Activated T-helper 9 cell treated with anti-CD3 and anti-CD28 coated beads, Interleukin-2, amount 50 U/mL, for 16 hours (primary cell): ENCODE measurements around the gene CLCN7.

Experiments
- DNase-seq: peaks from one replicate; pipeline ENCODE4 v3.0.0-alpha.2; 2020; ENCODE audit warnings: low read depth

Gene CLCN7, protein sequence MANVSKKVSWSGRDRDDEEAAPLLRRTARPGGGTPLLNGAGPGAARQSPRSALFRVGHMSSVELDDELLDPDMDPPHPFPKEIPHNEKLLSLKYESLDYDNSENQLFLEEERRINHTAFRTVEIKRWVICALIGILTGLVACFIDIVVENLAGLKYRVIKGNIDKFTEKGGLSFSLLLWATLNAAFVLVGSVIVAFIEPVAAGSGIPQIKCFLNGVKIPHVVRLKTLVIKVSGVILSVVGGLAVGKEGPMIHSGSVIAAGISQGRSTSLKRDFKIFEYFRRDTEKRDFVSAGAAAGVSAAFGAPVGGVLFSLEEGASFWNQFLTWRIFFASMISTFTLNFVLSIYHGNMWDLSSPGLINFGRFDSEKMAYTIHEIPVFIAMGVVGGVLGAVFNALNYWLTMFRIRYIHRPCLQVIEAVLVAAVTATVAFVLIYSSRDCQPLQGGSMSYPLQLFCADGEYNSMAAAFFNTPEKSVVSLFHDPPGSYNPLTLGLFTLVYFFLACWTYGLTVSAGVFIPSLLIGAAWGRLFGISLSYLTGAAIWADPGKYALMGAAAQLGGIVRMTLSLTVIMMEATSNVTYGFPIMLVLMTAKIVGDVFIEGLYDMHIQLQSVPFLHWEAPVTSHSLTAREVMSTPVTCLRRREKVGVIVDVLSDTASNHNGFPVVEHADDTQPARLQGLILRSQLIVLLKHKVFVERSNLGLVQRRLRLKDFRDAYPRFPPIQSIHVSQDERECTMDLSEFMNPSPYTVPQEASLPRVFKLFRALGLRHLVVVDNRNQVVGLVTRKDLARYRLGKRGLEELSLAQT

DNA sequence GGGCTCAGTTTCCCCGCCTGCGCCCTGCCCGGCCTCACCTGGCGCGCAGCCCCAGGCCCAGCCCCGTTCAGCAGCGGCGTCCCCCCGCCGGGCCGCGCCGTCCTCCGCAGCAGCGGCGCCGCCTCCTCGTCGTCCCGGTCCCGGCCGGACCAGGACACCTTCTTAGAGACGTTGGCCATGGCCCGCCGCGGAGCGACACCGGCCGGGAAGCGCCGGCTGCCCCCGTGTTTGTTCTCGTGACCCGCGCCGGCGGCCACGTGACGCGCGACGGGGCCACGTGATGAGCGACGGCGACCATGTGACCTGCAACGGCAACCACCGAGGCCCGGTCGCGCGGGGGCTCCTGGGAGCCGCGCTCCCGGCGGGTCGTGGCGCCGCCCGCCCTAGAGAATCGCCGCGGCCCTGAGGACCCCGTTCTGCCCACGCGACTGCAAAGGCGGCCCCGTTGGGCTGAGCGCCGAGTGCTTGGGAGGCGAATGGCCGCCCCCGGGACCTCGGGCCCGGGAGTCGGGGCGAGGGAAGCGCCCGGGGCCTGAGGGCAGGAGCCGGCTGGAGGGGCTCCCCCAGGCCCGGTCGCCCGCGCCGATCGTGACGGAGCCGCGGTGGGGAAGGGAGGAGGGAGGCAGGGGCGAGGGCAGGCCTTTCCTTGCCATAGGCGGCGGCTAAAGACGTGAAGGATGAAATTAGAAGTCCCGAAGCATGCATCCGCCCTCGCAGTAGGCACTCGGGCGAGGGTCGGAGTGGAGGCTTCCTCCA, at the start of gene CLCN7:
Gene CLCN7, minus strand, starts transcription at position 233 of the 756 bp plus-strand sequence. Its CDS starts 54 bp downstream, at position 179.
- peak; percentile 87 for DNase-seq

DNA sequence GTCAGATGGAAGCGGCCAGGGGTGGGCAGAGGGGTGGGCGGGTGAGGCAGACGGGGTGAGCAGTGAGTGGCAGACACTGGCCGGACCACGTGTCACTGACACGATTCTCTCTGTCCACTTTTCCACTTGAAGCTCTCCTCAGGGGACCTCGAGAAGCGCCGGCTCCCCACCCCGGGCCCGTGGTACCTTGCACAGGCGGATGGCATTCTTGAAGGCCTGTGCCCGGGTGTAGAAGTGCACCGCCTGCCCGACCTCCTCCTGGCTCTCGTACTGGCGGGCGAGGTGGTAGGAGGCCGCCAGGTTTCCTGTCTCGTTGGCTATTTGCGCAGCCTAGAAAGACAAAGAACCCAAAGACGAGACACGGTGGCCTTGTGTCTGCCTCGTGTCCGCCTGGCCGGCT, 49.5 kb upstream of the CLCN7 start:
- no peak for DNase-seq

DNA sequence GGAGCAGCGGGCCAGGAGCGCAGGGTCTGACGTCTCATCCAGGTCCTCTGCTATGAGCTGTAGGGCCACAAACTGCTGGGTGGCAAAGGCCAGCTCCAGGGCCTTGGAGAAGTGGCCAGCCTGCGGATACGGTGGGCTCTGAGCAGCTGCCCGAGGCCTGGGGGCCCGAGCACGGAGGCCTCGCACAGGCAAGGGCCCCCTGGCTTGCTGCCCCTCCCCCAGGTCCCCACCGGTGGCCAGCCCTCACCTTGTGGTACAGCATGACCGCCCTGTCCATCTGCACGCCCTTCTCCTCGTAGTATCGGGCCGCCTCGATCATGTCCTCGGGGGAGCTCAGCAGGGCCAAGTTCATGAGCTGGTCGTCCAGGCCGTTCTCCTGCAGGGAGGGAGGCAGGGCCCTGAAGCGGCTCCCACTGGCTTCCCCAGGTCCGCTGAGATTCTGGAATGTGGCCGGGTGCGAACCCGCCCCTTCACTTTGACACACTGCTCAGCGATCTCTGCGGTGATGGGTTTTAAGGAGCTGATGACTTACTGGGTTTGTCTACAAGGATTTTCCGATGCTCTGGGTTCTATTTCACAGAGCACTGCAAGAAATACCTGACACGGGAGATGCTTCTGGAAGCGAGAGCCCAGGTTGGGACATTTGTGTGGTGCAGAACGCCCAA, 48.9 kb upstream of the CLCN7 start:
- no peak for DNase-seq

DNA sequence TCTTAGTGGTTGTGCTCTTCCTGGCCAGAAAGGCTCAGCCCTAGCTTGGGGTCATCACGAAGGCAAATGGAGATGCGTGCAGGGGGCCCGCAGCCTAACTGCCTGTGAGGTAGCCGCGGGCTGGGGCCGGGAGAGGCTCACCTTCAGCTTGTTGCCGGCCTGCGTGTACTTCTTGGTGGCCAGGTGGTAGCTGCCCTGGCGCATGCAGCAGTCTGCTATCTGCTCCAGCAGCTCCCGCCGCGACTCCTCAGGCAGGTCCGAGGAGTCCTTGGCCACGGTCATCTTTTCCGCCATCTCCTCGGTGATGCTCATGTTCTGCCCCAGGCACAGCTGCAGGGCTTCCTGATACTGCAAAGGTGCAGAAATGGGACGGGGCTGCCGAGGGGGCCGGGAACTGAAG, 45.6 kb upstream of the CLCN7 start:
- DNase-seq = no peak

DNA sequence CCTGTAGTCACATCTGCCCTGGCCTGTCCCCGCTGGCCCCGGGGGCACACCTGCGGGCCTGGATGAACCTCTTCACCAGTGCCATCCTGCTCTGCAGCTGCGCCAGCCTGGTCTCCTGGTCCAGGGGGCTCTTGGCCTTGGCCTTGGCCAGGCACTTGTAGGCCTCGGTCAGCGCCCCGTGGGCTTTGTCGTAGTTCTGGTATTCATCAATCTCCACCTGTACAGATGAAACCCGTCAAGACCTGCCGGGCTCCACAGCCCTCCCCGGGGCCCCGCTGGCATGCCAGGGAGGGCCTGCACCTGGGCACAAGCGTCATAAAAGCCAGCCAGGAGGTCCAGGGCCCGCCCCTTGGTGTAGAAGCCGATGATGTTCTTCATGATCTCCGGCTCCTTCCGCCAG, 45.0 kb upstream of the CLCN7 start:
- no peak for DNase-seq

DNA sequence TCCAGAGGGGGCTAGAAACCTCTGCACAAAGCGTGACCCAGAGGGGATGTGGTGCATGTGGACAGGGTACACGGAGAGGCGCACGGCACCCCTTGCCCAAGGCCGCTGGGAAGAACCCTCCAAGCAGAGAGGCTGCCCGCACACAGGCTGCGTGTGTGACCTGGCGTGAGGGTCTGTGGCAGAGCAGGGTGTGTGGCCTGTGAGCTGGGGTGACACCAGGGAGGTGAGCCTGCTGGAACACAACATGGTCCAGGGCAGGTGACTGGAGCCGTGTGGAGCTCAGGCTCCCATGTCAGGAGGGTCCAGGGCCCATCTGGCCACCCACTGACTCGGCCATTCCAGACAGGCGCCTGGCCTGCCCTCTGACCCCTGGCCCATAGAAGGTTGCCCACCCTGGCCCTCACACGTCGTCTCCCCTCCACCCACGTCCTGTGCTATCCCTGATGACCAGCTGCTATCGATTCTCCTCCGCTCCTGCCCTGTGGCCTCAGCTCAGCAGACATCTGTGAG, 43.9 kb upstream of the CLCN7 start:
- DNase-seq = no peak

DNA sequence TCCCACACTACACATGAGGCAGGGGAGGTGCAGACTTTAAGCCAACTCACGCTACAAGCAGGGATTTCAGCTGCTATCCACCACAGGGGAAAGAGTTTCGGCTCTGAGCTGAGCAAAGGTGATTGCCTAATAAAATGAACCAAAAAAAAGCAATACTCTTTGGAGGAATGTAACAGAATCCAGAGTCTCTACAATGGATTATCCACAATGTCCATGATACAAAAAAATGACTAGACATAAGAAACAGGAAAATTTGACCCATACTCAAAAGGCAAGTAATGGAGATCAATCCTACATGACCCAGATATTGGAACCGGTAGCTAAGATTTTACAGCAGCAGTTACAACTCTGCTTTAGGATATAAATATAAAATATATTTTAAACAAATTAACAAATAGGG, 39.7 kb upstream of the CLCN7 start:
- no peak for DNase-seq

DNA sequence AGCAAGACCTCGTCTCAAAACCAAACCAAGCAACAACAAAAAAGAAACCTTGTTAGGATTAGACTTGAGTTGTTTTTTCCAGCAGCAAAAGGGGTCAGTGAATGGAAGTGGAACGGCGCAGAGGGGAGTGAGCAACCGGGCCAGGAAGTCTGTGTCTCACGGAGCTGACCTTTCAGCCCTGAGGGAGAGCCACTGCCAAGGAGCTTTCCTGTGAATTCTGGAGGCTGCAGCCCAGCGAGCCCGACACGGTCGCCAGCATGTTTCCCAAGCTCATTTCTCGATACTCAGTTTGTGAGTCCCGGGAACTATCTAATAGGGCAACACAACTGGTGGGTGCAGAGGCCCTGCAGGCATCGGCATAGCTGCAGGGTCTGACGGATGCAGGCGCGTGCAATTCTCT, 37.9 kb upstream of the CLCN7 start:
- no peak for DNase-seq

DNA sequence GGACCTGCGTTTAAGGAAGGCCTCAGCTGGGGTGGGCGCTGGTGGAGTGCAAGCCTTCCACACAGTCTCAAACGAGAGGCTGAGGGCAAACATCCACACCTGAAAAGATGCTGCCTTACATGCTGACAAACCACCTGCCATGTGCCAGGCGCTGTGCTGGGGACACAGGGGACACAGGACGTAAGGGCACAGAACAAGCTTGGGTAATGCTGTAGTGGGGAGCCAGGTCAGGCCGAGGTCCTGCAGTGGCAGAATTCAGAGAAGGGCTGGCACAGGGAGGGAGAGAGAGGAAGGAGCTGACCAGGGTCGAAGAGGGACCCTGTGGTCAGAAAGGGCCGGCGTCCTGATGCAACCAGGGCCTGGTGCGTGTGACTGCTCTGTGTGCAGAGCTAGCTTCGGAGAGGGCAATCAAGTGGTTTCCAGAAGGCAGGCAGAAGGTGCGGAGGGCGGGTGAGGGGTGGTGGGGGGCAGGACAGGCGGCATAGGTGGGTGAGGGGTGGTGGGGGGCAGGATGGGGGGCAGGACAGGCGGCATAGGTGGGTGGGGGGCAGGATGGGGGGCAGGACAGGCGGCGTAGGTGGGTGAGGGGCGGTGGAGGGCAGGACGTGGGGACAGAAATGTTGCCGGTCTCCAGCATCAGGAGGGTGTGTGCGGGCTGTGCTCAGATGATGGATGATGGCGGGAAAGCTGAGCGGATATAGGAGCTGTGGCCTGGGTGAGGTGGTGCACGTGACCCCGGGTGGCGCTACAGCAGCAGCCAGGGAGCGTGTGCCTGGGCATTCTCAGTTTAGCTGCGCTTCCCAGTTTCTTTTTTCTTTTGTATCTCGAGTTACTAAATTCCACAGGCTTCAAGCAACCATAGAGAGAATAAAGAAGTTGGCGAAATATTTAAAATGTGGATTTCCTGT, 37.1 kb upstream of the CLCN7 start:
- DNase-seq = no peak

DNA sequence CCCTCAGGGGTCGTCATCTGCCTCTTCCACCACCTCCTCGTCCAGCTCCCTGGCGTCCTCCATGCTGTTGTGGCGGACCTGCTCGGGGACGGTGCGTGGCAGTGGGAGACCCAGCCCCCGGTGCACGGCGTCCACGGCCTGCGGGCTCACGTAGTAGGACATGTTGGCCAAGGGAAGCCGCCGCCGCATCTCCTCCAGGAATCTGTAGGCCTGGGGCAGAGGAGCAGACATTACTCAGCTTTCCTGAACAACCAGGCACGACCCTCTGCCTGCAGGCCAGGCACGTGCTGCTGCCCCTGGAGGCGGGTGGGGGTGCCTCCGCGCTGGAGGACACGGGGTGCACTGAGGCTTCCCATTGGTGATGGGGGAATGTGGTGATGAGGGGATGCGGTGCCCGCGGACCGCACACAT, 36.1 kb upstream of the CLCN7 start:
- no peak for DNase-seq

DNA sequence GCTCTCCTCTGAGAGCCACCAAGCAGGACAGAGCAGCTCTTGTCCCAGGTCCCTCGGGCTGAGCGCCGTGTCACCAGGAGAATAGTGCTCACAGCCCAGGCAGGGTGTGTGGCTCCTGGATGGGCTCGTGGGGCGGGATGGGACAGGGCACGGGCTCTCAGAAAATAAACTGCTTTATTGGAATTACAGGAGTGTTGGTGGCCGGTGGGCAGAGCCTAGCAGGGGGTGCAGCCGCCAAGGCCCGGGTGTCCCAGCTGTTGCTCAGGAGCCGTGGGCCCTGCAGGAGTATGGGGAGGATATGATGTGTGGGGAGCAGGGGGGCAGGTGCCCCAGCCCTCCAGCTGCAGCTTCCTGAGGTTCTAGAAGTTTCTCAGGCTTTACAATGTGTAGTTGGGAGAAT, 35.4 kb upstream of the CLCN7 start:
- DNase-seq = no peak

DNA sequence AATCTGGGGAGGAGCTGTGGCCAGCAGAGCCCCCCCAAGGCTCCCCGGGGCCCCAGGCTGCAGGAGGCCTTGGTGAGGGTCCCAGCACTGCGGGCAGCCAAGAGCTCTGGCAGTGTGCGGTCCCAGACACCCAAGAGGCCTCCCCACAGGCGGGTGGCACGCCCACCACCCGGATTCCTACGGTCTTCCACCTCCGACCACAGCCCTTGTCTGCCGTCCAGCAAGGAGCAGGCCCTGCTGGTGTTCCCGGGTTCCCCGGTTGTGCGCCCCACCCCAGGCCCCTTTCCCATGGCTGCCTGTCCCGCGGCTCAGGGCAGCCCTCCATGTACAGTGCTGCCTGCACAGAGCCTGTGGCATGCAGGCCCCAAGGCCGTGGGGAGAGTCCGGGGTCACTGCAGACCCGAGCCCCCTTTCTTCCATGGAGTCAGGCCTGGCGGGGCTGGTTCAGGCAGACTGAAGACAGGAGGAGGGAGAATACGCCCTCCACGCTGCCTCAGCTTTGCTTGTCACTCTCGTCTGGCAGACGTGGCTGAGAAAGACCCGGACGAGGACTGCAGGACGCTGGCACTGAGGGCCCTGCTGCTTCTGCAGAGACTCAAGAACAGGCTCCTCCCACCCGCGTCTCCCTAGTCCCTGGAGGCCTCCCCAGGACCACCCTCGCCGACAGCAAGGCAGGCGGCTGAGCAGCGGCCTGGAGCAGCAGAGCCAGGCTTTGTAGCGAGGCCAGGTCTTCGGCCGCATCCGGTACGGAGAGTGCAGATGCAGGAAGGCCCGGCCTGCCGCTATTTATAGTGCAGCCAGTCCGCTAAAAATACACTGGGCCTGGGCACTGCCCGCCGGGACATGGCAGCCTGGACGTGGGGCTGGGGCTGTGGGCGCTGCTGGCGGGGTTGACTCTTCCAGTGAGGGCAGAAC, 34.7 kb upstream of the CLCN7 start:
- no peak for DNase-seq

DNA sequence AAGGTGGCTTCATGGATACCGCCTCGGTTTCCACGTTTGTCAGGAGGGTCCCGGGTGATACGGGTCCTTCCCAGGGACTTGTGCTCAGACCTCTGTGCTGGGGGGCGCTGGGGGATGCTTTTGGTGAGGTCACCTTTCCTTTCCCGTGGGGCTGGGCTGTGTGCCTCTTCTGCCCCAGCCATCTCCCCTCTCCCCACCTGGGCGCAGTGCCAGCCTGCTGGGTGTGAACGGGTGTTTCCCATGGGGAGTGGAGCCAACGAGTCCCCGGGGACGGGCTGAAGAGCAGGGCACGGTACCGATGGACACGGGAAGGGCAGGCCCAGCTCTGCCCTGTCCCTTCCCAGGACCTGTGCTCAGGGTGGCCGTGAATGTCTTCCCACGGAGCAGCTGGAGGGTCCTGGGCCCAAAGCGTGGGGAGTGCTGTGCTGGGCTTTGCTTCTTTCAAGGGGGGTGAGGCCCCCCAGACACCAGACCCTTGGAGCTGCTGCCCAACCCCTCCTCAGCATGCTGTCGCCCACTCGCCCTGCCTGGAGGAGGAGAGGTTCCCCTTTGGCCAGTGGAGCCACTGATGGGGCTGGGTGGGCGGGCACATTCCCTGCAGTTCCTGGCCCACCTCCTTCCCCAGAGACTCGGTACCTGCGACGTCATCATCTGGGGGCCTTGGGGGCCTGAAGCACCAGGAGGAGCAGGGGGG, 33.8 kb upstream of the CLCN7 start:
- no peak for DNase-seq

DNA sequence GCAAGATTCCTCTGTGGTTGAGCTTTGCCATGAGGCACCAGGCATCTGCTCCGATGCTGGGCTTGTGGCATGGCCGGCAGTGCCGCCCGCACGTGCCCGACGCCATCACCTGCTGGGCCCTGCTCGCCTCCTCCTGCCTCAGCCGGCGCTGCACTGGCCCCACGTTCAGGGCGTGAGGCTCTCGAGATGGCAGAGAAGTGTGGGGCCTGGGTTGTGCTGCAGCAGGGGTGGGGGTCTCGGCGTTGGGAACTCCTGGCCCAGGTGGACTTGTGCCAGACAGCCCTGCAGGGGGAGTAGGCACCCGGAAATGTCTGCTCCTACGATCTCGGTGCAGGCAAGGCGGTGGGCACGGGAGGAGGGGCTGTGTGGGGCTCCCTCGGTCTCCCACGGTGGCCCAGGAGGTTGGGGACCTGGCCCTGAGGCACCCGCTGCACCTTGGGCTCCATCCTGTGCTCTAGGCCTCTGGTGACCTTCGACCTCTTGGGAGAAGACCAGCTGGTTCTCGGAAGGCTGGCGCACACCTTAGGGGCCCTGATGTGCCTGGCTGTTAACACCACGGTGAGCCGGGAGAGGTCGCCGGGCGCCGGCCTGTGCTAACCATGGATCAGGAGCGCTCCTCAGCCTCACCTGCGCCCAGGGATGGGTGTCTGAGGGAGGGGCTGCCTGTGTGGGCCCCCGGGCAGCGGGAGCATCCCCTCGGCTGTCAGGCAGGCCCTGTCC, 31.8 kb upstream of the CLCN7 start:
- DNase-seq = no peak

DNA sequence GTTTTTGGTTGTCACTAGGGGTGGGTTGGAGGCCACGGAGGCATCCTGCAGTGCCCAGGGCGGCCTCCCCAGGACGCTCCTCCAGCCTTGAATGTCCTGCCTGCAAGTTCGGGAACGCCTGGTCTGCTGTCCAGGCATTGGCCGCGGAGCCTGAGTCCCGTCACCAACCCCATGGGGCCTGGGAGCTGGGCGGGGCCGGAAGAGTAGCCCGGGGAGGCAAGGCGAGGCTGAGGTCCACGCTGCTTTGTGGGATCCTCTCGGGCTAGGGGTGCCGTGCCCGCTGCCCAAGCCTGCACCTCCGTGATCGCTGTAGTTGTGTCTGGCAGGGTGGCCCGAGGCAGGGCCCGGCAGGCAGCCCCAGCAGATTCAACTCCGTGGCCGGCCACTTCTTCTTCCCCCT, 31.1 kb upstream of the CLCN7 start:
- no peak for DNase-seq

DNA sequence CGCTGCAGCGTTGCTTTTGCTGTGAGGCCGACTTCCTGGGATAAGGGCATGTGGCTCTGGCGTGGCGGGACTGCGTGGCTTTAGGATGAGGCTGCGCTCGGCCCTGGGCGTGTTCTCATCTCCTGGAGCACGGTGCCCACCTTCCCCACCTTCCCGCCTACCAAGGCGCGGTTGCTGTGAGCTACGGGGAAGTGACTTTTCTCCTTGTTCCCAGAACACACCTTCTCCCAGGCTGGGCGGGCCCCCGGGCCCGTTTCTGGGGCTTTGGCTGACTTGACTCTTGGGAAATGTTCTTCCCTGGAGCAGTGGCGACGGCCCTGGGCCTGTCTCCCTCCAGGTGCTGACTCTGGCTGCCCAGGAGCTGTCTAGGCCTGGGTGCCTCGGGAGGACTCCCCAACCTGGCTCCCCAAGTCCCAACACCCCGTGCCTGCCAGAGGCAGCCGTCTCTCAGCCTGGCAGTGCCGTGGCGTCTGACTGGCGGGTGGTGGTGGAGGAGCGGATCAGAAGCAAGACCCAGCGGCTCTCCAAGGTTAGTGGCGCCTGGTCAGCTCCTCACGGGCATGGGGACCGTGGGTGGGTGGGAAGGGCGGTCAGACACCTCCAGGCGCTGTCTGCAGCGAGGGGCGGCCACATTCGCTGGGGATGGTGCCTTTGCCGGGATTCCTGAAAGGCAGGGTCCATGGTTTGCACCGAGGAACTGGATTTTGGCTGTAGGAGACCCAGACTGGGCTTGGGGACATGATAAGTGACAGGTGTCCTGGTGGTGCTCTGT, 30.4 kb upstream of the CLCN7 start:
- DNase-seq = no peak

DNA sequence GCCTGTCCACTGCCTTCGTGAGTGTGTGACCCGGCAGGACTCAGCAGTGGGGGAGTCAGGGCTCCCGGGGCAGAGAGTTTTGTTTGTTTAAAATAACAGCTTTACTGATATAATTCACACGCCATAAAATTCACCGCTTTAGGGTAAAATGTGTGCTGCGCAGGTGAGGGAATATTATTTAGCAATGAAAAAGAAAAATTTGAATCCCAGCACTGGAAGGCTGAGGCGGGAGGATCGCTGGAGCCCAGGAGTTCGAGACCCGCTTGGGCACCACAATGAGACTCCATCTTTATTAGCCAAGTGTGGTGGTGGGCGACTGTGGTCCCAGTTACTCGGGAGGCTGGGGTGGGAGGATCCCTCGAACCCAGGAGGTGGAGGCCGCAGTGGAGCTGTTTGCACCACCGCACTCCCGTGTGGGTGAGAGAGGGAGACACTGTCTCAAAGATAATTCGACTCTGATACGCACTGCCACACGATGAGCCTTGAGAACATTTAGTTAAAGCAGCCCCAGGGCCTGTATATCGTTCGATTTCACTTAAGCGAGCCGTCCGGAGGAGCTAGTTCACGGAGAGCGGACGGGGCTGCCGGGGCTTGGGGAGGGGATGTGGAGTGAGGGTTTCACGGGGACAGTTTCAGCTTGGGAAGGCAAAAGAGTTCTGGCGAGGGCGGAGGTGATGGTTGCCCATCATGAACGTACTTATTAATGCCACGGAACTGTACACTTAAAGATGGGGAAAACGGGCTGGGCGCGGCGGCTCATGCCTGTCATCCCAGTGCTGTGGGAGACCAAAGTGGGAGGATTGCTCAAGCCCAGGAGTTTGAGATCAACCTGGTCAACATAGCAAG, 28.5 kb upstream of the CLCN7 start:
- DNase-seq = no peak
